GM12892 (cell line): ENCODE results near the gene MAD2L2.
A peak's percentile ranks its signal among the peaks of the same experiment; 100 is the strongest.

ENCODE experiments used
- DNase-seq: peaks from one replicate; pipeline ENCODE4 v3.0.0; 2011; ENCODE audit not compliant: insufficient read length
- FAIRE-seq: peaks from 2 replicates; lab custom pipeline; 2011; peaks lifted over from hg19 to GRCh38; lab: Jason Lieb, UNC
- POLR2A ChIP-seq: IDR thresholded peaks from 2 replicates; pipeline ENCODE4 v1.6.1; 2011; ENCODE audit warnings: low read depth, low read length, control low read depth
- POLR2AphosphoS5 ChIP-seq: IDR thresholded peaks from 2 replicates; pipeline ENCODE4 v1.6.1; 2011; ENCODE audit warnings: low read depth, low read length, control low read depth
- TAF1 ChIP-seq: IDR thresholded peaks from 2 replicates; pipeline ENCODE4 v1.6.1; 2011; ENCODE audit warnings: low read depth, mild to moderate bottlenecking, control low read depth, low read length, borderline replicate concordance

The MAD2L2 gene

GRCh38 chr1:11648732-11649158 is 32.2 kb downstream of the MAD2L2 start:
- FAIRE-seq: no peak
- DNase-seq: no peak
- TF ChIP-seq TAF1: no peak
- no peak for TF ChIP-seq POLR2A
- TF ChIP-seq POLR2AphosphoS5: no peak

DNA sequence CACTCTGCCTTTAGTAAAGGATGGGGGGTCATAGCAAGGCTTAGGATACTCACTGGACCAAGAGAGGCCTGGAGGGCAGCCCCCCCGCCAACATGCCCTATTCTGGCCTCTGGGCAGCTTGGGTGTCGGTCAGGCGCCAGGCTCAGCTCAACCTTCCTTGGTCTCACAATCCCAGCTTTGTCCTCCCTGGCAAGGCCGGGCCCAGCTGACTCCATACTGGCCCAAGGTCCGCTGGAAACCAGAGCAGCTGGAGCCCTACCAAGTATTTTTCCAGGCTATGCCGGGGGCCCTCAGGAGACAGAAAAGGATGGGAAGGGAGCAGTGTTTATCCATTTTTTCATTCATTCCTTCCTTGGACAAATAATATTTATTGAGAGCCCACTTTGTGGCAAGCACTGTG is 32.9 kb downstream of the MAD2L2 start:
- FAIRE-seq: no peak
- TF ChIP-seq TAF1 (no peak), POLR2AphosphoS5 (no peak), POLR2A (no peak)
- DNase-seq: no peak

GRCh38 chr1:11647333-11647732 is 33.6 kb downstream of the MAD2L2 start:
- no peak for DNase-seq
- FAIRE-seq: no peak
- TF ChIP-seq TAF1 (no peak), POLR2AphosphoS5 (no peak), POLR2A (no peak)

DNA sequence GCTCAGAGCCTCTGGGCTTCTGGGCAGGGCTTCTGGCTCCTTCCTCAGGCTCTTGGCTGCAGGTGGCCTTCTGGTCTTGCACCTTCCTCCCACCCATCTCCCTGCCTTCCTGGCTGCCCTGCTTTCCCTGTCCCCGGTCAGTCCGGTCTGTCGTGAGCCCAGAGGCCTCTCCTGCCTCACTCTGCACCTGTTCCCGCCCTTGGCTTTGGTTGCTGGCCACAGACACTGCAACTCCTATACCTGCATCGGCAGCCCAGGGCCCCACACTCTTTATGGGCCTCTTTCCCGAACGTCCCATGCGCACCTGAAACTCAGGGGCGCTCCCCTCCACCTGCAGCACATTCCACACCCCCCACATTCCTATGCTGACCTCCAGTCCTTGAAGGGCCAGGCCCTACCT is 34.6 kb downstream of the MAD2L2 start:
- TF ChIP-seq TAF1: no peak
- no peak for TF ChIP-seq POLR2A
- TF ChIP-seq POLR2AphosphoS5: no peak
- DNase-seq: no peak
- no peak for FAIRE-seq

- TF ChIP-seq POLR2A (no peak), TAF1 (no peak), POLR2AphosphoS5 (no peak)
- peak; percentile 50 for DNase-seq
- no peak for FAIRE-seq
Measured at GRCh38 chr1:11645670-11646265, 35.2 kb downstream of the MAD2L2 start.

DNA sequence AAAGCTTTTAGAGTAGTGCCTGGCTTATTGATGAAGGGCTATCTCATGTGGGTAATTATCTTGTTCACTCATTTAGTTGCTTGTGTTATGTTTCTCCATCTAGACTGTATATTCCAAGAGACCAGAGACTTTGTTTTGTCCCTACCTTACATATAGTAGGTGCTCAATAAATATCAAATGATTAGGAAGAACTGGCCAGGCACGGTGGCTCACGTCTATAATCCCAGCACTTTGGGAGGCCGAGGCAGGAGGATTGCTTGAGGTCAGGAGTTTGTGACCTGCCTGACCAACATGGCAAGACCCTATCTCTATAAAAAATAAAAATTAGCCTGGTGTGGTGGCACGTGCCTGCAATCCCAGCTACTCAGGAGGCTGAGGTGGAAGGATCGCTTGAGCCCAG is 35.7 kb downstream of the MAD2L2 start:
- FAIRE-seq: no peak
- no peak for TF ChIP-seq POLR2A
- TF ChIP-seq POLR2AphosphoS5: no peak
- TF ChIP-seq TAF1: no peak
- no peak for DNase-seq

GRCh38 chr1:11643782-11644181 is 37.2 kb downstream of the MAD2L2 start:
- FAIRE-seq: no peak
- TF ChIP-seq TAF1 (no peak), POLR2A (no peak), POLR2AphosphoS5 (no peak)
- DNase-seq: no peak

DNA sequence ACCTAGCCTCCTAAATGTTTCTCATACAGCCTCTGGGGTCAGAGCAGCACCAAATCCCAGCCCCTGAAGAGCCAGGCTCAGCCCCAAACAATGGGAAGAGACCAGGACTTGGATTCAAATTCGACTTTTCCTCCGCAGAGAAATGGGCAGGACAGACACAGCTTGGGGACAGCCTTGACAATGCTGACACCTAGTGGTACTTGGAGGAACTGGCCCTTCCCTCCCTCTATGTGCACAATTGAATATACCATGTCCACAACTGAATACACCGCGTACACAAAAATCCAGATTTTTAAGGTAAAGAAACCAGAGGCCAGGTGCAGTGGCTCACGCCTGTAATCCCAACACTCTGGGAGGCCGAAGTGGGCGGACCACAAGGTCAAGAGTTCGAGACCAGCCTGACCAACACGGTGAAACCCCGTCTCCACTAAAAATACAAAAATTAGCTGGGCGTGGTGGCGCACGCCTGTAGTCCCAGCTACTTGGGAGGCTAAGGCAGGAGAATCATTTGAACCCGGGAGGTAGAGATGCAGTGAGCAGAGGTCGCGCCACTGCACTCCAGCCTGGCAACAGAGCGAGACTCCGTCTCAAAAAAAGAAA is 38.4 kb downstream of the MAD2L2 start:
- DNase-seq (peak; percentile 74), FAIRE-seq (peak; percentile 91)

DNA sequence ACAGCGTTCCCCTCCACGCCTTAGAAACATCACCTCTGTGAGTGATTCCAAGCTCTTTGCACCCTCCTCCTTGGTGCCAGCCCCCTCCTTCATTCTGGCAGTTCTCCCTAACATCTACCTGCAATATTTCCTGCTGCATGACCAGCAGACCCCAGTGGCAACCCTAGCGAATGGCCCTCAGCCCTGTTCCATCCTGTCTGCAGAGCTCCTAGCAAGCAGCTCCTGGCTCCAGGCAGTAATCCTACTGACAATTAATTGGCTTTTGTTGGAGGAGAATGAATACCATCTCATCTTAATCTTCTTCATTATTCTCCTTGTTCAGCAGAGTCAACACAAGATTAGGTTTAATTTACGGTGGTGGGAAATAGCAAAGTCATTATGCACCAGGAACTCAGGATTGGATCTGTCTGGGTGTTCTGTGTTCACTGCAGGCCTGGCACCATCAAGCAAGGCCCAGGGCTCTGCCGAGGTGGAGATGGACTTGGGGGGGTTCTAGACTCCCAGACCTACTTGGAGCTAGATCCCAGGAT is 39.1 kb downstream of the MAD2L2 start:
- no peak for FAIRE-seq
- TF ChIP-seq POLR2A (no peak), POLR2AphosphoS5 (no peak), TAF1 (no peak)

GRCh38 chr1:11640944-11641343 is 40.0 kb downstream of the MAD2L2 start:
- no peak for DNase-seq
- no peak for FAIRE-seq
- TF ChIP-seq POLR2A: no peak

More for the DNA sequence above, 39.1 kb downstream of the MAD2L2 start:
- no peak for DNase-seq

GRCh38 chr1:11640101-11640500 is 40.8 kb downstream of the MAD2L2 start:
- FAIRE-seq: no peak
- DNase-seq: no peak
- no peak for TF ChIP-seq TAF1
- no peak for TF ChIP-seq POLR2AphosphoS5
- no peak for TF ChIP-seq POLR2A

- FAIRE-seq (no peak), DNase-seq (no peak)
- TF ChIP-seq POLR2AphosphoS5 (no peak), POLR2A (no peak), TAF1 (no peak)
Measured at GRCh38 chr1:11639372-11639771, 41.6 kb downstream of the MAD2L2 start.

DNA sequence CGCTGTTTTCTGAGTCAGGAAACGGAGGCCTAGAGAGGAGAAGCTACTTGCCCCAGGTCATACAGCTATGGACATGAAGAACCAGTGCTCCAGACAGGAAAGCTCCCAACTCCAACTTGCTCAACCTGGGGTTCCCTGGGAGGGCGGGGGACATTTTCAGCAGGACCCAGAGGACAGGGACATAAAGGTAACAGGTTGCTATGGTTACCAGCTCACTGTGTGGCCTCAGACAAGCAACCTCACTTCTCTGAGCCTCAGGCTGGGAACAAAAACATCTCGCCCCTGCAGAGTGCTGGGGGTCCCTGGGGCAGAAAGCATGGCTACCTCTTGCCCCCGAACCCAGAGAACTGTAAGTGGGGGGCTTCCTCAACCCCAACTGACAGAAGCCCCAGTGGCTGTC is 42.8 kb downstream of the MAD2L2 start:
- no peak for TF ChIP-seq POLR2AphosphoS5
- TF ChIP-seq TAF1: no peak
- no peak for TF ChIP-seq POLR2A
- FAIRE-seq: no peak
- no peak for DNase-seq
